GM06990 (cell line): Measurements from ENCODE around the gene CTNNA2.

Experiments
- DNase-seq: peaks from one replicate; pipeline ENCODE4 v3.0.0-alpha.2; 2011; ENCODE audit not compliant: insufficient read length; ENCODE audit errors: extremely low read depth
- H3K27me3 ChIP-seq: replicated peaks from 2 replicates; pipeline ENCODE4 v1.6.0; 2011; ENCODE audit warnings: low read length; ENCODE audit not compliant: control insufficient read depth, insufficient read depth
- H3K36me3 ChIP-seq: 2 replicates; pipeline ENCODE4 v1.5.1; 2011; ENCODE audit warnings: low read length; ENCODE audit not compliant: control insufficient read depth, insufficient read depth
- H3K4me3 ChIP-seq: replicated peaks from 2 replicates; pipeline ENCODE4 v1.5.1; 2011; ENCODE audit warnings: low read depth, mild to moderate bottlenecking, control low read depth, low read length
- TF ChIP-seq, protein P1 (sequence below): IDR thresholded peaks from 2 replicates; pipeline ENCODE4 v1.5.1; 2011; ENCODE audit warnings: low read length, control low read depth, mild to moderate bottlenecking, inconsistent platforms; ENCODE audit not compliant: insufficient read depth, poor library complexity, severe bottlenecking

The CTNNA2 gene

DNA sequence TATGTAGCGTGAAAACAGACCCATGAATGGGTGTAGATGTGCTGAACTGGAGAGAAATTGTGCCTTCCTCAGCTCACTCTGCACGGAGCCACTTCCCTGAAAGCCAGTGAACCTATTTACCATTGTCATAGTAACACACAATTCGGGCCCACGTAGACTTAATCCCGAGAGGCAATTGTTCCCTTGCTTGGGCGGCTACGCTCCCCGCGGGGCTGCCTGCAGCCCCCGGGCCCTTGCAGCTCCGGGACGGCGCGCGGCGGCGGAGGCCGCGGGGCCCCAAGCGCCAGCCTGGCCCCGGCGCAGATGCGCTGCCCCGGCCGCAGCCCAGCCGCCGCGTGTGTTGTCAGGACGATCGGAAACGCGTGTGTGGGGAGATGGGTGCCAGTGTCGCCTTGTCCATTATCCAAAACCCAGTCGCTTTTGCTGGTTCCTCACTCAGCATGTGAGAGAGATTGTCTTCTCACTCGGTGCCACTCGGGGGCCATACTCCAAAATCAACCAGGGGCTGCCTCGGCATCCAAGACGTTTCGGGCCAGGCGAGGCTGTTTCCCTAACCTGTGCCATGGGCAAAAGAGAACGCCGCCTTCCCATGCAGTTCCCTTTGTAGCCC, 809.6 kb downstream of the CTNNA2 start:
- Histone ChIP-seq H3K4me3 (no peak overlapping the region), H3K27me3 (no peaks in the 10 kb centered on the region), H3K36me3 (no peaks in the 10 kb centered on the region)
- TF ChIP-seq, protein P1, sequence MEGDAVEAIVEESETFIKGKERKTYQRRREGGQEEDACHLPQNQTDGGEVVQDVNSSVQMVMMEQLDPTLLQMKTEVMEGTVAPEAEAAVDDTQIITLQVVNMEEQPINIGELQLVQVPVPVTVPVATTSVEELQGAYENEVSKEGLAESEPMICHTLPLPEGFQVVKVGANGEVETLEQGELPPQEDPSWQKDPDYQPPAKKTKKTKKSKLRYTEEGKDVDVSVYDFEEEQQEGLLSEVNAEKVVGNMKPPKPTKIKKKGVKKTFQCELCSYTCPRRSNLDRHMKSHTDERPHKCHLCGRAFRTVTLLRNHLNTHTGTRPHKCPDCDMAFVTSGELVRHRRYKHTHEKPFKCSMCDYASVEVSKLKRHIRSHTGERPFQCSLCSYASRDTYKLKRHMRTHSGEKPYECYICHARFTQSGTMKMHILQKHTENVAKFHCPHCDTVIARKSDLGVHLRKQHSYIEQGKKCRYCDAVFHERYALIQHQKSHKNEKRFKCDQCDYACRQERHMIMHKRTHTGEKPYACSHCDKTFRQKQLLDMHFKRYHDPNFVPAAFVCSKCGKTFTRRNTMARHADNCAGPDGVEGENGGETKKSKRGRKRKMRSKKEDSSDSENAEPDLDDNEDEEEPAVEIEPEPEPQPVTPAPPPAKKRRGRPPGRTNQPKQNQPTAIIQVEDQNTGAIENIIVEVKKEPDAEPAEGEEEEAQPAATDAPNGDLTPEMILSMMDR, result no peak
- DNase-seq, result no peak

DNA sequence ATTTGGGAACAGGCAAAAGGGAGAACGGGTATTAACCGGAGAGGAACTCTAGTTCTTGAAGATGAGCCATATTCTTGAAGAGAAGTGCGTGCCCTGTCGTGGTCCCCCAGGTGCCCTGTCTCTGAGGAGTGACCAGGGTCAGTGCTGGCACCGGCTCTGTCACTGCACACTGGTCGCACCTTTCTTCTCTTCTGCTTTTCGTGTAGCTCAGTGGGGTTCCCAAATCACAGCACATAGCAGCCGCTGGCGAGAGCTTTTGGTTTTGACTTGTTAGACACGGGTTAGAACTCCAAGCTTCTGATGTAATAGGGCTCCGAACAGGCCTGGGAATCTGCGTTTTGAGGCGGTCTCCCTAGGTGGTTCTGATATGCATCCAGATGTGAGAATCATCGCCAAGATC, 810.1 kb downstream of the CTNNA2 start:
- TF ChIP-seq, protein P1, result no peak
- Histone ChIP-seq H3K4me3 (no peak overlapping the region), H3K36me3 (no peaks in the 10 kb centered on the region), H3K27me3 (no peaks in the 10 kb centered on the region)
- DNase-seq, result no peak

DNA sequence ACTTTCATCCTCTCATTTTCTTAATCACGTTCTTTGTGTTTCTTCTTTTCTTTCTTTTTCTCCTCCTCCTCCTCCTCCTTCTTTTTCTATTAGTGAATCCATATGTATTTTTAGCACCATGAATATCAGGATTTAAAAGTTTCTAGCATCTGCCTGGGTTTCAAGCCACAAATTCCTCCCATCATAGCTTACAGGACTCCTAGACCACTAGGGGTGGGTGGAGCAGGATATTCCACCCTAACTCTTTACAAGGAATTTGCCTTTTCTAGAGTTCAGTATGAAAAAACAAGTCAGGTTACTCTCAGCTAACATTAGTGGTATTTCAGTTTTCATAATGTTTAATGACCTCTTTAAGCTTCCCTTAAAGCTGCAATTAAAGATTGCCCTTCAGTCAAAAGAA, 810.8 kb downstream of the CTNNA2 start:
- TF ChIP-seq, protein P1, result no peak
- no peak for DNase-seq
- H3K36me3 ChIP-seq, result no peaks in the 10 kb centered on the region
- no peak overlapping the region for H3K4me3 ChIP-seq
- no peaks in the 10 kb centered on the region for H3K27me3 ChIP-seq

DNA sequence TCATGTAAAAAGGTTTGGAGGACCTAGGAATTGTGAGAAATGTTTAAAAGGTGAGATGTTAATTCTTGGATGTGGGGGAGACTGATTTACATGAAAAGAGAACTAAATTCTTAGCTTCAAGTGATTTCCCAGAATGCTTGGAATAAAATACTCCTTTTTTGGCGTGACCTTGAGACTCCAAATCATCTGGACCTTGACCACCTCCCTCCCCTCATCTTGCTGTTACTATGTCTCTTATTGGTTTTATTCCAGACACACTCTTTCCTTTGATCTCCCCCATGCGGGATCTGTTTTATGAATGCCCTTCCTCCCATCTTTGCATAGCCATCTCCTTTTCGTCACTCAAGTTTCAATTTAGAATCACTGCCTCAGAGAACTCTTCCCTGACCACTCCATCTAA, 811.7 kb downstream of the CTNNA2 start:
- TF ChIP-seq, protein P1, result no peak
- H3K27me3 ChIP-seq, result no peaks in the 10 kb centered on the region
- H3K4me3 ChIP-seq, result no peak overlapping the region
- no peaks in the 10 kb centered on the region for H3K36me3 ChIP-seq
- no peak for DNase-seq

DNA sequence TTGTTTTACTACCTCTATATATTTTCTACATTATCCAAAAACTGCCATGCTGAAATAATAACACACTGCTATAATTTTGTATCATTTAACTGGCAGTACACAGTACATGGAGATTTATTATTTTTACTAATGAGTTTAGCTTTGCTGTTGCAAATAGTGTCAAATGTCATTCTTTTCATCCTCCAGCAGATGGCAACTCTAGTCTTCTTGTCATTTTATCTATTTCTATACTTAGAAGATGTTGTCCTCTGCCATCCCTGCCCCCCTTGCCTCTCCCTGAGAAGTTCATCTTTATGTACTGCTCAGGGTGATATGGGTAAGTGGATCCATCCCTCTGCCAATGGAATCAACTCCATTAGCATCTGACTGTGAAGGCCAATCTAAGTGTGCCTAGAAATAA, 813.4 kb downstream of the CTNNA2 start:
- TF ChIP-seq, protein P1, result peak; percentile 12
- H3K27me3 ChIP-seq, result no peaks in the 10 kb centered on the region
- H3K4me3 ChIP-seq, result no peak overlapping the region
- H3K36me3 ChIP-seq, result no peaks in the 10 kb centered on the region
- DNase-seq, result no peak

DNA sequence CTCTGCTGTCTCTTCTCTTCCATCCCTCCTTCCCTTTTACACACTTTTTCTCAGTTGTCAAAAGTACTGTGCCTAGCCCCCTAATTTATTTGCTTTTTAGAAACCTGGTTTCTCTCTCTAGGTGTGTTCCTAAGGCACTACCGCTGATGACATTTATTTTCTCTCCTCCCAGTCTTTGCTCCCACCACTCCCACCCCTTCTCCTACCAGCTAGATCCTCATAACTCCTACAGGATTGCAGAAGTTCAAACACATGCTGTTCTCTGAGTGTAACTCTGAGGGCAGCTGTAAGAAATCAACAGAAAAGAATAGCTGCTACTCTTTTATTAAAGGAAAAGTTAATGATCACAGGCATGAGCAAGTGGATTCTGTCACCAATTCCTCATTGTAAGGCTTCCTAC, 814.0 kb downstream of the CTNNA2 start:
- Histone ChIP-seq H3K4me3 (no peak overlapping the region), H3K27me3 (no peaks in the 10 kb centered on the region), H3K36me3 (no peaks in the 10 kb centered on the region)
- no peak for DNase-seq
- TF ChIP-seq, protein P1, result no peak
